Keratinocyte (primary cell): ENCODE measurements around the gene POLK. TPM values are rescaled to one million over a fixed set of nuclear protein-coding genes. Genes with fewer than 3 reads are reported as not detected.
"Not testable (repeated sequence)": the region's sequence is repeated elsewhere in the genome, so short reads cannot be mapped to it uniquely, and the experiment has no call there.

Experiments
- DNase-seq: peaks from one replicate; pipeline ENCODE4 v3.0.0-alpha.2; 2011; ENCODE audit warnings: low read depth, missing footprints, low spot score
- FAIRE-seq: peaks from 2 replicates; lab custom pipeline; 2011; peaks lifted over from hg19 to GRCh38; lab: Jason Lieb, UNC
- H2AFZ ChIP-seq: 2 replicates; pipeline ENCODE4 v1.6.0; 2012; ENCODE audit warnings: low read length, control low read depth, inconsistent platforms; ENCODE audit not compliant: control insufficient read depth
- H3K27ac ChIP-seq: 2 replicates; pipeline ENCODE4 v1.5.1; 2011; ENCODE audit warnings: low read length; ENCODE audit not compliant: control insufficient read depth, insufficient read depth
- H3K27me3 ChIP-seq: 3 replicates; pipeline ENCODE4 v1.6.0; 2011; ENCODE audit warnings: low read length; ENCODE audit not compliant: control insufficient read depth, insufficient read depth; ENCODE audit errors: extremely low read depth
- H3K36me3 ChIP-seq, 2 experiments: 2 replicates in 1 of 2; 3 replicates in 1 of 2; pipeline ENCODE4 v1.5.1; 2011; ENCODE audit warnings: low read length in 2 of 2, mild to moderate bottlenecking in 1 of 2; ENCODE audit not compliant: control insufficient read depth in 2 of 2, insufficient read depth in 2 of 2; ENCODE audit errors: extremely low read depth in 1 of 2
- H3K4me1 ChIP-seq: 3 replicates; pipeline ENCODE4 v1.5.1; 2011; ENCODE audit warnings: low read length; ENCODE audit not compliant: control insufficient read depth, insufficient read depth; ENCODE audit errors: extremely low read depth
- H3K4me2 ChIP-seq: 3 replicates; pipeline ENCODE4 v1.6.0; 2011; ENCODE audit warnings: low read depth, low read length; ENCODE audit not compliant: control insufficient read depth, insufficient read depth; ENCODE audit errors: extremely low read depth
- H3K4me3 ChIP-seq, 3 experiments: fragments of 200-600 bp in 1 of 3; sonication (generic) in 1 of 3; 2 replicates in 2 of 3; 3 replicates in 1 of 3; pipeline ENCODE4 v1.5.1; 2011 to 2016; ENCODE audit warnings: low read length in 3 of 3, mild to moderate bottlenecking in 3 of 3, control low read depth in 2 of 3, inconsistent platforms in 1 of 3, low read depth in 1 of 3, mixed read lengths in 1 of 3, mixed run types in 1 of 3, moderate library complexity in 1 of 3; ENCODE audit not compliant: control insufficient read depth in 2 of 3, insufficient read depth in 2 of 3; ENCODE audit errors: extremely low read depth in 1 of 3
- H3K79me2 ChIP-seq: 2 replicates; pipeline ENCODE4 v1.6.0; 2012; ENCODE audit warnings: low read length; ENCODE audit not compliant: control insufficient read depth, insufficient read depth
- H3K9ac ChIP-seq: 3 replicates; pipeline ENCODE4 v1.6.0; 2011; ENCODE audit warnings: low read length; ENCODE audit not compliant: control insufficient read depth, insufficient read depth; ENCODE audit errors: extremely low read depth
- H3K9me1 ChIP-seq: 3 replicates; pipeline ENCODE4 v1.6.0; 2011; ENCODE audit warnings: low read length; ENCODE audit not compliant: control insufficient read depth, insufficient read depth; ENCODE audit errors: extremely low read depth
- H3K9me3 ChIP-seq: 2 replicates; pipeline ENCODE4 v1.5.1; 2012; ENCODE audit warnings: low read depth, low read length; ENCODE audit not compliant: control insufficient read depth
- H4K20me1 ChIP-seq: 3 replicates; pipeline ENCODE4 v1.6.0; 2011; ENCODE audit warnings: low read length; ENCODE audit not compliant: control insufficient read depth, insufficient read depth; ENCODE audit errors: extremely low read depth
- EZH2 ChIP-seq: IDR thresholded peaks from one replicate; pipeline ENCODE4 v1.6.1; 2012; ENCODE audit warnings: inconsistent platforms, mild to moderate bottlenecking, low read length, moderate library complexity
- dilution Hi-C: fragments of 300-500 bp; cut with MboI; formaldehyde crosslinking; loops from one replicate; pipeline ENCODE4 v1.7.0; 2020; ENCODE audit warnings: low sequenced_read_pairs; ENCODE audit not compliant: extremely low pct_ligation_motif_present
- polyA plus RNA-seq, 5 experiments: library from polyadenylated mRNA; depleted of rRNA in 3 of 5; stranded (reverse) in 3 of 5; stranded (forward) in 1 of 5; unstranded in 1 of 5; fragments of >200 nt; gene quantifications; 1 replicate in 1 of 5; 2 replicates in 3 of 5; 3 replicates in 1 of 5; pipeline versions ENCODE4 v1.2.1 to v1.2.3, GENCODE V29; 2011 to 2012; ENCODE audit warnings: missing spikeins in 2 of 5, low read depth in 1 of 5, low replicate concordance in 1 of 5
- TF ChIP-seq, protein P1 (sequence below), 3 experiments: IDR thresholded peaks in 1 of 3; conservative IDR thresholded peaks in 1 of 3; optimal IDR thresholded peaks in 1 of 3; 2 replicates in 2 of 3; 3 replicates in 1 of 3; pipeline versions ENCODE3 to v1.5.1; 2011; ENCODE audit warnings: low read length in 3 of 3, mild to moderate bottlenecking in 3 of 3, moderate library complexity in 2 of 3, control low read depth in 1 of 3, inconsistent platforms in 1 of 3; ENCODE audit not compliant: insufficient read depth in 2 of 3; ENCODE audit errors: extremely low read depth in 1 of 3

POLK gene
- polyA plus RNA-seq, 1 donor (not counting 4 experiments of a cell fraction or from before 2014, with no cell fraction given): 25.8 TPM

DNA sequence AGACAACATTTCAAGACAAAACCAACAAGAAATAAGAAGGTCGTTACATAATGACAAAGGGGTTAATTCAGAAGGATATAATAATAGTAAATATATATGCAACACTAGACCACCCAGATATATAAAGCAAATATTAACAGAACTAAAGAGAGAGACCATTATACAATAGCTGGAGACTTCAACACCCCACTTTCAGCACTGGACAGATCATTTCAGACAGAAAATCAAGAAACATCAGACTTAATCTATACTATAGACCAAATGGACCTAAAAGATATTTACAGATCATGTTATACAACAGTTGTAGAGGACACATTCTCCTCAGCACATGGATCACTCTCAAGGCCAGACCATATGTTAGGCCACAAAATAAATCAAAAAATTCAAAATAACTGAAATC is 27.1 kb upstream of the POLK start:
- Histone ChIP-seq H3K9ac (no peak overlapping the region), H3K4me2 (no peak overlapping the region)

DNA sequence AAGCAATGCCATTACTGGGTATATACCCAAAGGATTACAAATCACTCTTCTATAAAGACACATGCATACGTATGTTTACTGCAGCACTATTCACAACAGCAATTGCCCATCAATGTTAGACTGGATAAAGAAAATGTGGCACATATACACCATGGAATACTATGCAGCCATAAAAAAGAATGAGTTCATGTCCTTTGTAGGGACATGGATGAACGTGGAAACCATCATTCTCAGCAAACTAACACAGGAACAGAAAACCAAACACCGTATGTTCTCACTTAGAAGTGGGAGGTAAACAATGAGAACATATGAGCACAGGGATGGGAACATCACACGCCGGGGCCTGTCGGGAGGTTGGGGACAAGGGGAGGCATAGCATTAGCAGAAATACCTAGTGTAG is 21.8 kb upstream of the POLK start:
- dilution Hi-C loops, H3K9me1 ChIP-seq, FAIRE-seq: not testable (repeated sequence)

More for the DNA sequence above, 27.1 kb upstream of the POLK start:
- H2AFZ ChIP-seq: no peak overlapping the region
- H3K4me1 ChIP-seq: no peaks in the 10 kb centered on the region
- H3K9me1 ChIP-seq: no peaks in the 10 kb centered on the region
- peaks cover 55% of the 10 kb centered on the region for H3K79me2 ChIP-seq
- dilution Hi-C loops: no loop called here
- H3K27me3 ChIP-seq: no peaks in the 10 kb centered on the region
- DNase-seq: no peak
- TF ChIP-seq, protein P1, sequence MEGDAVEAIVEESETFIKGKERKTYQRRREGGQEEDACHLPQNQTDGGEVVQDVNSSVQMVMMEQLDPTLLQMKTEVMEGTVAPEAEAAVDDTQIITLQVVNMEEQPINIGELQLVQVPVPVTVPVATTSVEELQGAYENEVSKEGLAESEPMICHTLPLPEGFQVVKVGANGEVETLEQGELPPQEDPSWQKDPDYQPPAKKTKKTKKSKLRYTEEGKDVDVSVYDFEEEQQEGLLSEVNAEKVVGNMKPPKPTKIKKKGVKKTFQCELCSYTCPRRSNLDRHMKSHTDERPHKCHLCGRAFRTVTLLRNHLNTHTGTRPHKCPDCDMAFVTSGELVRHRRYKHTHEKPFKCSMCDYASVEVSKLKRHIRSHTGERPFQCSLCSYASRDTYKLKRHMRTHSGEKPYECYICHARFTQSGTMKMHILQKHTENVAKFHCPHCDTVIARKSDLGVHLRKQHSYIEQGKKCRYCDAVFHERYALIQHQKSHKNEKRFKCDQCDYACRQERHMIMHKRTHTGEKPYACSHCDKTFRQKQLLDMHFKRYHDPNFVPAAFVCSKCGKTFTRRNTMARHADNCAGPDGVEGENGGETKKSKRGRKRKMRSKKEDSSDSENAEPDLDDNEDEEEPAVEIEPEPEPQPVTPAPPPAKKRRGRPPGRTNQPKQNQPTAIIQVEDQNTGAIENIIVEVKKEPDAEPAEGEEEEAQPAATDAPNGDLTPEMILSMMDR (optimal IDR thresholded peaks at IDR 0.05 in 1 of 3, IDR thresholded peaks at IDR 0.05 in 1 of 3, conservative IDR thresholded peaks at IDR 0.05 in 1 of 3; ENCODE audit: extremely low read depth in 1 of 3, insufficient read depth in 2 of 3, low read length in 3 of 3): no peak
- TF ChIP-seq EZH2: no peak
- H3K9me3 ChIP-seq: no peaks in the 10 kb centered on the region
- H3K4me3 ChIP-seq: no peak overlapping the region
- H3K27ac ChIP-seq: no peak overlapping the region
- no peak for FAIRE-seq
- no peaks in the 10 kb centered on the region for H3K36me3 ChIP-seq
- peaks cover 5% of the 10 kb centered on the region for H4K20me1 ChIP-seq

DNA sequence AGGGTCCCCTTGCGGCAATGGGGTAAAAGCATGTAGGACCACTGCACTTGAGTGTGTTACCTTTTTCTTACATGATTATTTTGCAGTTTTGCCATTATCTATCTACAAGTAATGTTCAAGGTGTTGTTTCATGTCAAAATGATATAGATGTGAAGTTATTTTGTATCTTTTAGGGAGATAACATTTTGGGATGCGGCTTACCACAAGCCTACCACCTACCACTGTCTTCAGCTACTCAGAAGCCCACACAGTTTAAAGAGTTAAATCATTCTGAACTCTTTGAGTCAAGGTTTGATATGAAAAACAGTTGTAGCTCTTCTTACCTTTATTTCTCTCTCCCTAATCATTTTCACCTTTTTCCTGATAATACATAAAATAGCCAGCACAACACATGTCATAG is 20.1 kb upstream of the POLK start:
- dilution Hi-C loops: no loop called here
- Histone ChIP-seq H3K27ac (no peak overlapping the region), H3K4me1 (no peaks in the 10 kb centered on the region), H3K36me3 (no peaks in the 10 kb centered on the region), H4K20me1 (no peaks in the 10 kb centered on the region), H3K9ac (no peak overlapping the region), H3K4me2 (no peak overlapping the region), H3K79me2 (peaks cover 23% of the 10 kb centered on the region), H3K4me3 (no peak overlapping the region), H3K9me1 (no peaks in the 10 kb centered on the region), H3K27me3 (no peaks in the 10 kb centered on the region), H2AFZ (no peak overlapping the region), H3K9me3 (no peaks in the 10 kb centered on the region)
- DNase-seq (no peak), FAIRE-seq (no peak)
- TF ChIP-seq, protein P1 (optimal IDR thresholded peaks at IDR 0.05 in 1 of 3, IDR thresholded peaks at IDR 0.05 in 1 of 3, conservative IDR thresholded peaks at IDR 0.05 in 1 of 3; ENCODE audit: extremely low read depth in 1 of 3, insufficient read depth in 2 of 3, low read length in 3 of 3): no peak
- no peak for TF ChIP-seq EZH2

More for the DNA sequence above, 21.8 kb upstream of the POLK start:
- H3K27me3 ChIP-seq, H3K9me3 ChIP-seq, H3K4me1 ChIP-seq, H3K36me3 ChIP-seq, H3K4me2 ChIP-seq, H3K9ac ChIP-seq, H3K4me3 ChIP-seq, H2AFZ ChIP-seq, H3K27ac ChIP-seq, DNase-seq, H4K20me1 ChIP-seq: not testable (repeated sequence)
- peaks cover 31% of the 10 kb centered on the region for H3K79me2 ChIP-seq
